Measurements from ENCODE around the gene FBL.
"Not testable (repeated sequence)": the region's sequence is repeated elsewhere in the genome, so short reads cannot be mapped to it uniquely, and the experiment has no call there.

DNA sequence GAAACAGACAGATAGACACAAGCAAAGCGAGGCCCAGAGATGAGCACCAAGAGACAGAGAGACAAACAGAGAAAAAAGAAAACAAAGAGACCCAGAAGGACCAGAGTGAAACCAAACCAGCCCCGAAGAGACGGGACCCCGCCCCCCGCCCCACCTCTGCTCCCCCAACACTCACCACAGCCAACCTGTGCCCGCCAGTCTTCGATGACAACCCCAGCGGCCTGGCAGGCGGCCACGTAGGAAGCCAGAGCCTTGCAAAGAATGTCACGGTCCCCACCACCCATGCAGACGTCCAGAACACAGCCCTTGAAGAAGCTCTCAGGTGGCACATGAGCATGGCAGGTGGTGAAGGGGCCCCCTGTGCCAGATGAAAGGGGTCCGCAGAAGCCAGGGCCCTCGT is 31.3 kb upstream of the FBL start:
- TF ChIP-seq TAF1 (conservative IDR thresholded peaks at IDR 0.05); EGR1 (IDR thresholded peaks at IDR 0.05; ENCODE audit: low read depth in 2 of 2); HNF4G (IDR thresholded peaks at IDR 0.05); SP1 (IDR thresholded peaks at IDR 0.05); RAD21 (IDR thresholded peaks at IDR 0.05); MAX (IDR thresholded peaks at IDR 0.05); JUND (IDR thresholded peaks at IDR 0.05): not testable (repeated sequence)
- TF ChIP-seq, protein P1, sequence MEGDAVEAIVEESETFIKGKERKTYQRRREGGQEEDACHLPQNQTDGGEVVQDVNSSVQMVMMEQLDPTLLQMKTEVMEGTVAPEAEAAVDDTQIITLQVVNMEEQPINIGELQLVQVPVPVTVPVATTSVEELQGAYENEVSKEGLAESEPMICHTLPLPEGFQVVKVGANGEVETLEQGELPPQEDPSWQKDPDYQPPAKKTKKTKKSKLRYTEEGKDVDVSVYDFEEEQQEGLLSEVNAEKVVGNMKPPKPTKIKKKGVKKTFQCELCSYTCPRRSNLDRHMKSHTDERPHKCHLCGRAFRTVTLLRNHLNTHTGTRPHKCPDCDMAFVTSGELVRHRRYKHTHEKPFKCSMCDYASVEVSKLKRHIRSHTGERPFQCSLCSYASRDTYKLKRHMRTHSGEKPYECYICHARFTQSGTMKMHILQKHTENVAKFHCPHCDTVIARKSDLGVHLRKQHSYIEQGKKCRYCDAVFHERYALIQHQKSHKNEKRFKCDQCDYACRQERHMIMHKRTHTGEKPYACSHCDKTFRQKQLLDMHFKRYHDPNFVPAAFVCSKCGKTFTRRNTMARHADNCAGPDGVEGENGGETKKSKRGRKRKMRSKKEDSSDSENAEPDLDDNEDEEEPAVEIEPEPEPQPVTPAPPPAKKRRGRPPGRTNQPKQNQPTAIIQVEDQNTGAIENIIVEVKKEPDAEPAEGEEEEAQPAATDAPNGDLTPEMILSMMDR (IDR thresholded peaks at IDR 0.05; ENCODE audit: low read depth, low read length, missing input control), result not testable (repeated sequence)

Data from liver (tissue), 3 donors.